VCaP (cell line): Measurements from ENCODE around the gene RNF208.

Experiments used
- H3K27ac ChIP-seq: fragments of 450-650 bp; 2 replicates; pipeline ENCODE4 v1.5.1; 2017
- TF ChIP-seq, protein P1 (sequence below): fragments of 450-650 bp; conservative IDR thresholded peaks from 2 replicates; pipeline ENCODE4 v1.5.1; 2017; ENCODE audit warnings: mild to moderate bottlenecking, moderate library complexity

Gene RNF208

DNA sequence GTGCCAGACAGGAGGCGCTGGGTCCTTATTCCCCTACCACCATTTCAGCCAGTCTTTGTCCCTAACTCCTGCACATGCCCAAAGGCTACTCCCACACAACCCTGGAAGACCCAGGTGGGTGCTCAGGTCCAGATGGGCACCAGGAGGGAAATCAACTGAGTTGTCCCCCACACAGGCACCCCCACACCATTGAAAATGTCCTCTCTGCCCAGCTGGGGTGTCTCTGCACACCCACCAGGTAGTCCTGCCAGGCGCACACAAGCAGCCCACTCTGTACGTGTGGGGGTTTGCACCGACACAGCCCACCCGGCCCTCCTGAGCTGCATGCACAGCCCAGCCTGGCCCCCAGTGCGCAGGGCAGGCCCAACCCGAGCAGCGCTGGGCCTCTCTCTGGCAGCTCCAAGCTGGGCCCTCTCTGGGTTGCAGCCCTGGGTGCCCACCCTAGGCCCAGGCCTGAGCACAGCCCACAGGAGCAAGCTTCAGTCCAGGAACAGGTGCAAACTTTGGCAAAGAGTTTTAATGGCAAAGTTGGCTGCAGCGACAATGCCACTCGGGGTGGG, 2.2 kb downstream of the RNF208 start:
- H3K27ac ChIP-seq, result peak overlapping the region; percentile 97
- TF ChIP-seq, protein P1, sequence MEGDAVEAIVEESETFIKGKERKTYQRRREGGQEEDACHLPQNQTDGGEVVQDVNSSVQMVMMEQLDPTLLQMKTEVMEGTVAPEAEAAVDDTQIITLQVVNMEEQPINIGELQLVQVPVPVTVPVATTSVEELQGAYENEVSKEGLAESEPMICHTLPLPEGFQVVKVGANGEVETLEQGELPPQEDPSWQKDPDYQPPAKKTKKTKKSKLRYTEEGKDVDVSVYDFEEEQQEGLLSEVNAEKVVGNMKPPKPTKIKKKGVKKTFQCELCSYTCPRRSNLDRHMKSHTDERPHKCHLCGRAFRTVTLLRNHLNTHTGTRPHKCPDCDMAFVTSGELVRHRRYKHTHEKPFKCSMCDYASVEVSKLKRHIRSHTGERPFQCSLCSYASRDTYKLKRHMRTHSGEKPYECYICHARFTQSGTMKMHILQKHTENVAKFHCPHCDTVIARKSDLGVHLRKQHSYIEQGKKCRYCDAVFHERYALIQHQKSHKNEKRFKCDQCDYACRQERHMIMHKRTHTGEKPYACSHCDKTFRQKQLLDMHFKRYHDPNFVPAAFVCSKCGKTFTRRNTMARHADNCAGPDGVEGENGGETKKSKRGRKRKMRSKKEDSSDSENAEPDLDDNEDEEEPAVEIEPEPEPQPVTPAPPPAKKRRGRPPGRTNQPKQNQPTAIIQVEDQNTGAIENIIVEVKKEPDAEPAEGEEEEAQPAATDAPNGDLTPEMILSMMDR, result no peak

DNA sequence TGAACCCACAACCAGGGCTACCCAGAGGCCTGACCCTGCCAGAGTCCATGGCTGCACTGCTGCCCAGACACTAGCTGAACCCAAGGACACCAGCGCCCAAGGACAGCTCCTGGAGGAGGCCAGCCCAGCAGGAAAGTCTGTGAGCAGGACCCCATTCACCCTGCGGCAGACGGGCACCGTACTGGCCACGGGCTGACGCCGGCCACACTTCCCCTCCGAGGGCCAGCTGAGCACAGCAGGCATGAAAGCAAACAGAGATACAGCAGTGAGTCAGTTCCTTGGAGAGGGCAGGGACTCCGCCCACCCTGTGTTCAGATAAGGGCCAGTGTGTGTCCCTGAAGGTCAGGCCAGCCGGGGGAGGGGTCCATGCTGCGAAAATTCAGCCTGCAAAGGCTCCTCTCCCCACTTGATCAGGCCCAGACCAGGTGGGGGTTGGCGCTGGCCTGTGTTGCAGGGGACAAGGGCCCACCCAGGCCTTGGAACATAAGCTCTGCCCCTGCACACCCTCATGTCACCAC, 3.2 kb downstream of the RNF208 start:
- TF ChIP-seq, protein P1, result no peak
- peak overlapping the region; percentile 97 for H3K27ac ChIP-seq

DNA sequence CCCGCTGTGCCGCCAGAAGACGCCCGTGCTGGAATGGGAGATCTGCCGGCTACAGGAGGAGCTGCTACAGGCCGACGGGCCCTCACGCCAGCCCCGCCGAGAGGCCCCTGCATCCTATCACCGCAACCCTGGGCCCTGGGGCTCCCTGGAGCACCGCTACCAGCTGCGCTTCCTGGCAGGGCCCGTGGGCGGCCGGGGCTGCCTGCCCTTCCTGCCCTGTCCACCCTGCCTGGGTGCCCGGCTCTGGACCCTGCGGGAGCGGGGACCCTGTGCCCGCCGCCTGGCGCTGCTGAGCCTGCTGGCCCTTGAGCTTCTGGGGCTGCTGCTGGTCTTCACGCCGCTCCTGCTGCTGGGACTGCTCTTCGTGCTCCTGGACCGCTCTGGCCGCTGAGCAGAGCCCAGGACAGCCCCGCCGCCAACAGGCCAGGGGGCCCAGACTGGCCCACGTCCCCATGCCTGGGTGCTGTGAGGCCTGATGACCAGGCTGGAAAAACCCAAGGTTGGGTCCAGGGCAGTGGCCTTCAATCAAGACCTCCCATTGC, 3.8 kb downstream of the RNF208 start:
- H3K27ac ChIP-seq, result peak overlapping the region; percentile 97
- TF ChIP-seq, protein P1, result no peak

DNA sequence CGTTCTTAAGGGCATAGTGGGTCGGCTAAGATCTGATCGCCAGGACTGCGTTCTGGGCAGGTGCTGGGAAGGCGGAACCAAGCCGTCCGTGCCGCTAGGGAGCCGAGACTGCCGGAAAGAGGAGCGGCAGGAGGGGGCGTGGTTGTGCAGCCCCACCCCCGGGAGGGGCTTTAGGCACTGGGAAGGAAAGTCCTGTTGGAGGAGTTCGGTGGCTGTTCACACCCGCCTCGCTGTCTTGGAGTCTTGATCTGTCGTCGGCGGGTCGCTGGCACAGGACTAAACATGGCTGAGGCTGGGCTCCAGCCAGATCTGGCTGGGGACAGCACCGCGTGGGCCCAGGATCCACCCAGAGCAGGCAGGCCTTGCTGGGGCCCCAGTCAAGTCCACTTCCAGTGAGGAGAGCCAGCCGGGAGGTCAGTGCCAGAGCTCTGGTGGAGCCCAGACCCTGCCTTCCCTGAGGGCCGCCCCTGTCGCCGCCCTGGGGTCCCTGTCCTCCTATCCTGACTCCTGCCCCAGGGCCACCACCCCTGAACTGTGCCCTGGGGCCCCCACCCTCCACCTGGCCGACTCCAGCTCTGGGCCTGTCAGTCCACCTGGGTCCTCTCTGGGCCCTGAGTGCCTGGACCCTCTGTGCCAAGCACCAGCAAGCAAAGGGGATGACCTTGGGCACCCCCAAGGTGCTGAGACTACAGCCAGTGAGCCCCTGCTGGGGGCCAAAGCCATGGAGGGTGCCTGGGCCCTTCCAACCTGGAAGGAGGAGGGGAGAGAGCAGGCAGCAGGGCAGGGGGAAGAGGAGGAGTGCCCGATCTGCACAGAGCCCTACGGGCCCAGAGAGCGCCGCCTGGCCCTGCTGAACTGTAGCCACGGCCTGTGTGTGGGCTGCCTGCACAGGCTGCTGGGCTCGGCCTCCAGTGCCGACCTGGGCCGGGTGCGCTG, 4.5 kb downstream of the RNF208 start:
- TF ChIP-seq, protein P1, result no peak; the same call in 1 of the 2 replicates
- H3K27ac ChIP-seq, result peak overlapping the region; percentile 97

DNA sequence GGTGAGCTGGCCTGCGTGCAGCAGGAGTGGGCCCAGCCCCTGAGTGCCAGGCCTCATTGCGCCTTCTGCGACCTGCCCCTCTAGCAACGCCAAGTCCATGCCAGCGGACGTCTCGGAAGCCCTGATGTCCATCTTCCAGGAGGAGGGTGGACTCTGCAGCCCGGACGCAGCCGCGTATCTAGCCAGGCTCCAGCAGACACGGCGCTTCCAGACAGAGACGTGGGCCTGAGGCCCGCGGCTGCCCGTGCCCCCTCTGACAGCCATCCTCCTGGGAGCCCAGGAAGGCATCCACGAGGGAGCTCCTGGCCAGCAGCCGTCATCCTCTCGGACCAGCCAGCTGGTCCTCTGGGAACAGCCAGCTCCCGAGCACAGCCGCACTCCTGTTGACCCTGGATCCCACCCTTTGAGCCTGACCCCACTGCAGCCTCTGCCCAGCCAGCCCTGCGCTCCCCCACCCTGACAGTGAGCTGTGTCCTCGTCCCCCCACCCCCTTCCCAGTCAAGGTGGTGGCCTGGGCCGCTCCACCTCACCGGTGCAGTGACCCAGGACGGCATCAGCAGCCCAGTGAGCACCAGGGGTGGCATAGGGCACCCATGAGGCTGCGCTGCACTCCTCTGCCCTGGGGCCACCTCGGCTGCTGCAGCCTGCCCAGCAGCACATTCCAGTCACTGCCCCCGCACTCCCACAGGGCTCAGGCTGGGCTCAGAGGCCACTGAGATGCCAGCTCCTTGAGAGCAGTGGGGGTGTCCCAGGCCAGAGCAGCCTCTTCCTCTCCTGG, 5.7 kb downstream of the RNF208 start:
- peak overlapping the region; percentile 97 for H3K27ac ChIP-seq
- TF ChIP-seq, protein P1, result no peak

DNA sequence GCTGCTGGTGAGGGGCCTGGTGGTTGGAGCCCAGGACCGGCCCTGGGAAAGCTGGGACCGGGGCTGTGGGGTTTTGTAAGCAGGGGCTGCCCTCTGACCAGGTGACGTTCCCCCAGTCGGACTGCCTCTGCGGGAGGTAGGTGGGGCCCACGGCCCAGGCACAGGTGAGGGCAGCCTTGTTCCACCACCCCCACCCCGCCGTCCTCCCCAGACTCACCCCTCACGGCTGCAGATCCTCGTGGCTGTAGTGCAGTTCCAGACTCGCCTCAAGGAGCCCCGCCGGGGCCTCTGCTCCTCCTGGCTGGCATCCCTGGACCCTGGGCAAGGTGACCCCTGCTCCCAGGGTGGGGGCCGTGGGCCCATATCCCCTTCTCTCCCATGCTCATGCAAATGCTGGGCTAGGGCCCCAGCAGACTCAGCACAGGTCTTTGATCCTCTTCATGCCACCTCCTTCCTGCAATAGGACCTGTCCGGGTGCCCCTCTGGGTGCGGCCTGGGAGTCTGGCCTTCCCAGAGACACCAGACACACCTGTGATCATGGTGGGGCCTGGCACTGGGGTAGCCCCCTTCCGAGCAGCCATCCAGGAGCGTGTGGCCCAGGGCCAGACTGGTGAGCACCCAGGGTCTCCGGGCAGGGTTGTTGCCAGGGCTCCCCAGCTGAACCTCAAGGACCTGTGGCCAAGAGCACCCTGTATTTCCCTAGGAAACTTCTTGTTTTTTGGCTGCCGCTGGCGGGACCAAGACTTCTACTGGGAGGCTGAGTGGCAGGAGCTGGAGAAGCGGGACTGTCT, 6.6 kb downstream of the RNF208 start:
- TF ChIP-seq, protein P1, result no peak
- H3K27ac ChIP-seq, result peak overlapping the region; percentile 97; the same call in 1 of the 2 replicates
